Neural cell (in vitro differentiated cells): ENCODE measurements around the gene STX8. TPM values are rescaled to one million over a fixed set of nuclear protein-coding genes. Genes with fewer than 3 reads are reported as not detected.

Experiments
- H2AFZ ChIP-seq: fragments of 200-600, 300-800 bp; sonication (generic), shearing (Covaris generic); 2 replicates; pipeline ENCODE4 v1.6.0; 2014; ENCODE audit warnings: low read depth, mild to moderate bottlenecking, antibody characterized with exemption, low read length, moderate library complexity
- H3F3A ChIP-seq: fragments of 200-600 bp; shearing (Covaris generic); 2 replicates; pipeline ENCODE4 v1.6.1; 2016; ENCODE audit warnings: mild to moderate bottlenecking, moderate library complexity, mixed read lengths, antibody characterized with exemption, low read length; ENCODE audit not compliant: insufficient read depth, poor library complexity, severe bottlenecking
- H3K27ac ChIP-seq: fragments of 200-600, 300-800 bp; sonication (generic), shearing (Covaris generic); 2 replicates; pipeline ENCODE4 v1.5.1; 2014; ENCODE audit warnings: mild to moderate bottlenecking, low read length, moderate library complexity
- H3K27me3 ChIP-seq: fragments of 300-800, 200-600 bp; sonication (generic), shearing (Covaris generic); 2 replicates; pipeline ENCODE4 v1.6.0; 2014; ENCODE audit warnings: mild to moderate bottlenecking, low read depth, low read length, moderate library complexity; ENCODE audit not compliant: insufficient read depth
- H3K36me3 ChIP-seq: fragments of 300-800, 200-600 bp; sonication (generic), shearing (Covaris generic); 2 replicates; pipeline ENCODE4 v1.5.1; 2014; ENCODE audit warnings: mild to moderate bottlenecking, antibody characterized with exemption, low read length, moderate library complexity; ENCODE audit not compliant: insufficient read depth
- H3K4me2 ChIP-seq: fragments of 300-800, 200-600 bp; sonication (generic), shearing (Covaris generic); 2 replicates; pipeline ENCODE4 v1.6.0; 2014; ENCODE audit warnings: mild to moderate bottlenecking, low read length
- H3K4me3 ChIP-seq: fragments of 300-800, 200-600 bp; sonication (generic), shearing (Covaris generic); 2 replicates; pipeline ENCODE4 v1.5.1; 2014; ENCODE audit warnings: mild to moderate bottlenecking, low read length, moderate library complexity
- H3K79me2 ChIP-seq: fragments of 200-600 bp; shearing (Covaris generic); replicated peaks from 2 replicates; pipeline ENCODE4 v1.6.0; 2014; ENCODE audit warnings: mild to moderate bottlenecking, low read length, moderate library complexity; ENCODE audit not compliant: insufficient read depth
- H3K9ac ChIP-seq: fragments of 300-800, 200-600 bp; sonication (generic), shearing (Covaris generic); 2 replicates; pipeline ENCODE4 v1.6.1; 2016; ENCODE audit warnings: mild to moderate bottlenecking, low read length, mixed read lengths
- H3K9me2 ChIP-seq: fragments of 200-600 bp; shearing (Covaris generic); 2 replicates; pipeline ENCODE4 v1.6.1; 2016; ENCODE audit warnings: mild to moderate bottlenecking, low read length, mixed read lengths; ENCODE audit not compliant: insufficient read depth
- H3K9me3 ChIP-seq: fragments of 200-600, 300-800 bp; sonication (generic), shearing (Covaris generic); 2 replicates; pipeline ENCODE4 v1.6.1; 2016; ENCODE audit warnings: mild to moderate bottlenecking, mixed run types, low read length, moderate library complexity, mixed read lengths
- H4K20me1 ChIP-seq: fragments of 200-600 bp; shearing (Covaris generic); 2 replicates; pipeline ENCODE4 v1.6.1; 2016; ENCODE audit warnings: mild to moderate bottlenecking, mixed run types; ENCODE audit not compliant: insufficient read depth
- EP300 ChIP-seq: fragments of 450-650 bp; conservative IDR thresholded peaks from 2 replicates; pipeline ENCODE4 v1.6.1; 2014; ENCODE audit warnings: antibody characterized with exemption, mild to moderate bottlenecking, moderate library complexity; ENCODE audit not compliant: poor library complexity, severe bottlenecking
- EZH2 ChIP-seq: fragments of 200-600, 300-800 bp; shearing (Covaris generic), sonication (generic); IDR thresholded peaks from 2 replicates; pipeline ENCODE4 v1.6.1; 2014; ENCODE audit warnings: antibody characterized with exemption, low read length, borderline replicate concordance, mild to moderate bottlenecking; ENCODE audit not compliant: insufficient read depth, poor library complexity, severe bottlenecking
- MXI1 ChIP-seq: fragments of 450-650 bp; conservative IDR thresholded peaks from 2 replicates; pipeline ENCODE4 v1.6.1; 2014; ENCODE audit warnings: antibody characterized with exemption, mild to moderate bottlenecking; ENCODE audit not compliant: poor library complexity, severe bottlenecking
- POLR2AphosphoS5 ChIP-seq: IDR thresholded peaks from 2 replicates; pipeline ENCODE4 v1.6.1; 2012
- RAD21 ChIP-seq: fragments of 450-650 bp; conservative IDR thresholded peaks from 2 replicates; pipeline ENCODE4 v1.6.1; 2014; ENCODE audit warnings: antibody characterized with exemption, mild to moderate bottlenecking, moderate library complexity
- REST ChIP-seq: IDR thresholded peaks from 2 replicates; pipeline ENCODE4 v1.6.1; 2012; ENCODE audit warnings: borderline replicate concordance
- SMC3 ChIP-seq: fragments of 450-650 bp; conservative IDR thresholded peaks from 2 replicates; pipeline ENCODE4 v1.6.1; 2014; ENCODE audit warnings: antibody characterized with exemption, mild to moderate bottlenecking, moderate library complexity; ENCODE audit not compliant: poor library complexity
- TAF1 ChIP-seq: IDR thresholded peaks from 2 replicates; pipeline ENCODE4 v1.6.1; 2012; ENCODE audit warnings: low read depth
- polyA plus RNA-seq: library from polyadenylated mRNA; depleted of rRNA; stranded (reverse); fragments of >200 nt; gene quantifications from 2 replicates; pipeline ENCODE4 v1.2.3, GENCODE V29; 2014
- TF ChIP-seq, protein P1 (sequence below): fragments of 450-650 bp; IDR thresholded peaks from 2 replicates; pipeline ENCODE4 v1.5.1; 2014; ENCODE audit warnings: antibody characterized with exemption, mild to moderate bottlenecking, moderate library complexity; ENCODE audit not compliant: poor library complexity, severe bottlenecking

STX8 gene
- polyA plus RNA-seq, 1 donor from 2014 or later: 100 TPM

GRCh38 chr17:9229160-9229825, 346.3 kb downstream of the STX8 start:
- no peak overlapping the region for H3K27ac ChIP-seq
- H3K36me3 ChIP-seq: no peaks in the 10 kb centered on the region
- no peaks in the 10 kb centered on the region for H3K9me3 ChIP-seq
- H4K20me1 ChIP-seq: no peaks in the 10 kb centered on the region
- H3K4me3 ChIP-seq: no peak overlapping the region
- no peak overlapping the region for H3K9ac ChIP-seq
- no peaks in the 10 kb centered on the region for H3F3A ChIP-seq
- TF ChIP-seq EP300: no peak
- TF ChIP-seq EZH2: no peak
- no peak for TF ChIP-seq RAD21
- TF ChIP-seq POLR2AphosphoS5: no peak
- no peak for TF ChIP-seq TAF1
- TF ChIP-seq MXI1: no peak
- TF ChIP-seq SMC3: no peak
- no peak for TF ChIP-seq REST
- TF ChIP-seq, protein P1, sequence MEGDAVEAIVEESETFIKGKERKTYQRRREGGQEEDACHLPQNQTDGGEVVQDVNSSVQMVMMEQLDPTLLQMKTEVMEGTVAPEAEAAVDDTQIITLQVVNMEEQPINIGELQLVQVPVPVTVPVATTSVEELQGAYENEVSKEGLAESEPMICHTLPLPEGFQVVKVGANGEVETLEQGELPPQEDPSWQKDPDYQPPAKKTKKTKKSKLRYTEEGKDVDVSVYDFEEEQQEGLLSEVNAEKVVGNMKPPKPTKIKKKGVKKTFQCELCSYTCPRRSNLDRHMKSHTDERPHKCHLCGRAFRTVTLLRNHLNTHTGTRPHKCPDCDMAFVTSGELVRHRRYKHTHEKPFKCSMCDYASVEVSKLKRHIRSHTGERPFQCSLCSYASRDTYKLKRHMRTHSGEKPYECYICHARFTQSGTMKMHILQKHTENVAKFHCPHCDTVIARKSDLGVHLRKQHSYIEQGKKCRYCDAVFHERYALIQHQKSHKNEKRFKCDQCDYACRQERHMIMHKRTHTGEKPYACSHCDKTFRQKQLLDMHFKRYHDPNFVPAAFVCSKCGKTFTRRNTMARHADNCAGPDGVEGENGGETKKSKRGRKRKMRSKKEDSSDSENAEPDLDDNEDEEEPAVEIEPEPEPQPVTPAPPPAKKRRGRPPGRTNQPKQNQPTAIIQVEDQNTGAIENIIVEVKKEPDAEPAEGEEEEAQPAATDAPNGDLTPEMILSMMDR: no peak
- no peaks in the 10 kb centered on the region for H3K27me3 ChIP-seq
- no peak overlapping the region for H2AFZ ChIP-seq
- H3K9me2 ChIP-seq: no peaks in the 10 kb centered on the region
- no peak overlapping the region for H3K4me2 ChIP-seq
- H3K79me2 ChIP-seq: no peaks in the 10 kb centered on the region

DNA sequence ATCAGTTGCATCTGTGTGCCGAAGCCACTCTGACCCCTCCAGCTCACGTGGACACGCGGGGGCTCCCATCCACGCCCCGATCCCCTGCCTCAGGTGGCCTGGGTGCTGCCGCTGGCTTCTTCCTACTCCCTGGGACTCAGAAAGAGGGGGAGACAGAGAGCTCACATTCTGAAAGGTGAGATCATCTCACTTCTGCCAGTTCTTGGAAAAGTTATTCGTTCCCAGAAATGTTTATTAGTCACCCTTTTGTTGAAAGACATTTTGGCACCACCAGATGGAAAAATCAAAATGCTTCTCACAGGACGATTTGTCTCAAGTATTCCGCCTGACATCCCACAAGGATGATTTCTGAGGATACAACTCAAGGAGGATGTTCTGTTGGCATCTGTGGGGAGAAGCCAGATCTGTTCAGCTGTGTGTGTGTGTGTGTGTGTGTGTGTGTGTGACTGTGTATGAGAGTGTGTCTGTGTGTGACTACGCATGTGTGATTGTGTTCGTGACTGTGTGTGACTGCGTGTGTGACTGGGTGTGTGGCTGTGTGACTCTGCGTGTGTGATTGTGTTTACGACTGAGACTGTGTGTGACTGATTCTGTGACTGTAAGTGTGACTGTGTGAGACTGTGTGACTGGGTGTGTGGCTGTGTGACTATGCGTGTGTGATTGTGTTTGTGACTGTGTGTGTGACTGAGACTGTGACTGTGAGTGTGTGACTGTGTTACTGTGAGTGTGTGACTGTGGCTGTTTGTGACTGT, 347.0 kb downstream of the STX8 start:
- no peak overlapping the region for H3K4me3 ChIP-seq
- H3K27ac ChIP-seq: no peak overlapping the region
- no peak overlapping the region for H3K4me2 ChIP-seq
- H3K36me3 ChIP-seq: no peaks in the 10 kb centered on the region
- TF ChIP-seq RAD21 (no peak), POLR2AphosphoS5 (no peak), MXI1 (no peak), SMC3 (no peak), EZH2 (no peak), REST (no peak), EP300 (no peak), TAF1 (no peak)
- TF ChIP-seq, protein P1: no peak
- no peak overlapping the region for H3K9ac ChIP-seq
- H3K79me2 ChIP-seq: no peaks in the 10 kb centered on the region
- H4K20me1 ChIP-seq: no peaks in the 10 kb centered on the region
- H3K9me2 ChIP-seq: no peaks in the 10 kb centered on the region
- H3F3A ChIP-seq: no peaks in the 10 kb centered on the region
- no peaks in the 10 kb centered on the region for H3K27me3 ChIP-seq
- H3K9me3 ChIP-seq: no peaks in the 10 kb centered on the region
- H2AFZ ChIP-seq: no peak overlapping the region
